SK-N-SH (cell line): ENCODE measurements around the gene OXT. TPM values are rescaled to one million over a fixed set of nuclear protein-coding genes. Genes with fewer than 3 reads are reported as not detected.

Experiments
- CTCF ChIA-PET: fragments of 300-600, 350-600 bp; formaldehyde crosslinking; extraction: SDS; loops from one replicate; lab custom pipeline; 2021; lab: Yijun Ruan, JAX
- POLR2A ChIA-PET: fragments of 350-600 bp; sonication (Branson Sonifier 250); formaldehyde crosslinking; extraction: SDS; loops from one replicate; lab custom pipeline; 2020; ENCODE audit warnings: antibody characterized with exemption, inconsistent platforms; lab: Yijun Ruan, JAX
- DNase-seq: peaks from one replicate; pipeline ENCODE4 v3.0.0; 2012
- H2AFZ ChIP-seq: fragments of 200-600 bp; sonication (generic); 2 replicates; pipeline ENCODE4 v1.8.1; 2016; ENCODE audit warnings: antibody characterized with exemption, mild to moderate bottlenecking, low read depth
- H3F3A ChIP-seq: fragments of 200-600 bp; sonication (generic); replicated peaks from 2 replicates; pipeline ENCODE3; 2016; ENCODE audit warnings: antibody characterized with exemption, mild to moderate bottlenecking; ENCODE audit not compliant: insufficient read depth
- H3K27ac ChIP-seq, 2 experiments: fragments of 200-500 bp in 1 of 2; fragments of 200-600 bp in 1 of 2; sonication (Bioruptor generic) in 1 of 2; sonication (generic), shearing (Covaris generic) in 1 of 2; 2 replicates each; pipeline versions ENCODE4 v1.5.1 to v1.6.1; 2014 to 2016; ENCODE audit warnings: low read depth in 2 of 2, inconsistent platforms in 1 of 2, low read length in 1 of 2, mild to moderate bottlenecking in 1 of 2, mixed read lengths in 1 of 2
- H3K27me3 ChIP-seq: fragments of 200-600 bp; sonication (generic), shearing (Covaris generic); 2 replicates; pipeline ENCODE4 v1.6.1; 2016; ENCODE audit warnings: mixed run types; ENCODE audit not compliant: insufficient read depth
- H3K36me3 ChIP-seq, 2 experiments: fragments of 200-500 bp in 1 of 2; fragments of 200-600 bp in 1 of 2; sonication (Bioruptor generic) in 1 of 2; sonication (generic) in 1 of 2; replicated peaks in 1 of 2; 2 replicates each; pipeline versions ENCODE3 to v1.5.1; 2014 to 2016; ENCODE audit warnings: low read length in 1 of 2, mild to moderate bottlenecking in 1 of 2; ENCODE audit not compliant: insufficient read depth in 2 of 2, control insufficient read depth in 1 of 2
- H3K4me1 ChIP-seq, 2 experiments: fragments of 200-500 bp in 1 of 2; fragments of 200-600 bp in 1 of 2; sonication (Bioruptor generic) in 1 of 2; sonication (generic), shearing (Covaris generic) in 1 of 2; 2 replicates each; pipeline versions ENCODE4 v1.5.1 to v1.6.1; 2014 to 2016; ENCODE audit warnings: low read depth in 1 of 2, low read length in 1 of 2, mixed run types in 1 of 2; ENCODE audit not compliant: insufficient read depth in 2 of 2, control insufficient read depth in 1 of 2
- H3K4me2 ChIP-seq: fragments of 200-600 bp; sonication (generic), shearing (Covaris generic); 2 replicates; pipeline ENCODE4 v1.6.1; 2017; ENCODE audit warnings: mixed run types
- H3K4me3 ChIP-seq, 2 experiments: fragments of 200-500 bp in 1 of 2; fragments of 200-600 bp in 1 of 2; sonication (Bioruptor generic) in 1 of 2; sonication (generic), shearing (Covaris generic) in 1 of 2; 2 replicates each; pipeline versions ENCODE4 v1.5.1 to v1.8.1; 2014 to 2016; ENCODE audit warnings: low read depth in 2 of 2, inconsistent platforms in 1 of 2, low read length in 1 of 2, mild to moderate bottlenecking in 1 of 2, mixed read lengths in 1 of 2, moderate library complexity in 1 of 2
- H3K79me2 ChIP-seq: fragments of 200-600 bp; sonication (generic); 2 replicates; pipeline ENCODE4 v1.8.1; 2017; ENCODE audit warnings: mild to moderate bottlenecking; ENCODE audit not compliant: insufficient read depth
- H3K9ac ChIP-seq: fragments of 200-600 bp; sonication (generic); 2 replicates; pipeline ENCODE4 v1.6.1; 2017; ENCODE audit warnings: mixed run types
- H3K9me2 ChIP-seq: fragments of 200-600 bp; sonication (generic); 2 replicates; pipeline ENCODE4 v1.6.1; 2017; ENCODE audit warnings: mixed run types
- H3K9me3 ChIP-seq: fragments of 200-600 bp; sonication (generic); 2 replicates; pipeline ENCODE4 v1.6.1; 2017; ENCODE audit warnings: mixed run types, mild to moderate bottlenecking, moderate library complexity
- H4K20me1 ChIP-seq: fragments of 200-600 bp; sonication (generic); 2 replicates; pipeline ENCODE4 v1.6.1; 2017; ENCODE audit warnings: mild to moderate bottlenecking, mixed run types; ENCODE audit not compliant: insufficient read depth
- ELF1 ChIP-seq: IDR thresholded peaks from 2 replicates; pipeline ENCODE4 v1.4.0; 2012
- EZH2phosphoT487 ChIP-seq: fragments of 200-600 bp; sonication (generic); IDR thresholded peaks from 2 replicates; pipeline ENCODE4 v1.6.1; 2017; ENCODE audit warnings: low read depth, mixed run types, mild to moderate bottlenecking, antibody characterized with exemption, moderate library complexity, borderline replicate concordance
- FOSL2 ChIP-seq: IDR thresholded peaks from 2 replicates; pipeline ENCODE4 v1.4.0; 2012; ENCODE audit warnings: low read depth, mild to moderate bottlenecking, moderate library complexity, borderline replicate concordance
- GABPA ChIP-seq: IDR thresholded peaks from 2 replicates; pipeline ENCODE4 v1.4.0; 2012; ENCODE audit warnings: low read depth, mild to moderate bottlenecking
- IRF3 ChIP-seq: fragments of 150-350 bp; IDR thresholded peaks from 2 replicates; pipeline ENCODE4 v1.6.1; 2016; ENCODE audit warnings: mild to moderate bottlenecking, low read depth, low read length
- MEF2A ChIP-seq: IDR thresholded peaks from 2 replicates; pipeline ENCODE4 v1.4.0; 2012; ENCODE audit warnings: low read depth, borderline replicate concordance
- MXI1 ChIP-seq: IDR thresholded peaks from 2 replicates; pipeline ENCODE4 v1.6.1; 2012; ENCODE audit warnings: mild to moderate bottlenecking, low read depth, low read length, improper control_type of control experiment
- NFIC ChIP-seq: IDR thresholded peaks from 2 replicates; pipeline ENCODE4 v1.4.0; 2012; ENCODE audit warnings: borderline replicate concordance
- PBX3 ChIP-seq: IDR thresholded peaks from 2 replicates; pipeline ENCODE4; 2012
- POLR2AphosphoS5 ChIP-seq: IDR thresholded peaks from 2 replicates; pipeline ENCODE4 v1.6.1; 2012; ENCODE audit warnings: low read depth, low read length
- REST ChIP-seq: IDR thresholded peaks from 2 replicates; pipeline ENCODE4 v1.6.1; 2012; ENCODE audit warnings: mild to moderate bottlenecking, low read depth, low read length, moderate library complexity
- RFX5 ChIP-seq: IDR thresholded peaks from 2 replicates; pipeline ENCODE4 v1.6.1; 2012; ENCODE audit warnings: mild to moderate bottlenecking, improper control_type of control experiment, low read length
- RXRA ChIP-seq: IDR thresholded peaks from 2 replicates; pipeline ENCODE4 v1.4.0; 2012; ENCODE audit warnings: low read depth, mild to moderate bottlenecking, borderline replicate concordance
- SMC3 ChIP-seq: IDR thresholded peaks from 2 replicates; pipeline ENCODE4 v1.6.1; 2012; ENCODE audit warnings: low read depth, low read length, improper control_type of control experiment
- YY1 ChIP-seq: IDR thresholded peaks from 2 replicates; pipeline ENCODE4 v1.4.0; 2012; ENCODE audit warnings: low read depth, mild to moderate bottlenecking
- WGBS: methylation state at CpG from one replicate; pipeline ENCODE4 v1.1.6; 2017; ENCODE audit warnings: low lambda C conversion rate; 5-methylcytosine and 5-hydroxymethylcytosine counted together
- polyA plus RNA-seq, 3 experiments: library from polyadenylated mRNA; depleted of rRNA; stranded (reverse); fragments of >200 nt; gene quantifications; 2 replicates each; pipeline ENCODE4 v1.2.3, GENCODE V29; 2012
- TF ChIP-seq, protein P1 (sequence below): IDR thresholded peaks from 2 replicates; pipeline ENCODE4 v1.4.0; 2012; ENCODE audit warnings: low read depth, borderline replicate concordance

OXT gene
- polyA plus RNA-seq, 1 of the 3 experiments (the other 2 are of a cell fraction): not detected

DNA sequence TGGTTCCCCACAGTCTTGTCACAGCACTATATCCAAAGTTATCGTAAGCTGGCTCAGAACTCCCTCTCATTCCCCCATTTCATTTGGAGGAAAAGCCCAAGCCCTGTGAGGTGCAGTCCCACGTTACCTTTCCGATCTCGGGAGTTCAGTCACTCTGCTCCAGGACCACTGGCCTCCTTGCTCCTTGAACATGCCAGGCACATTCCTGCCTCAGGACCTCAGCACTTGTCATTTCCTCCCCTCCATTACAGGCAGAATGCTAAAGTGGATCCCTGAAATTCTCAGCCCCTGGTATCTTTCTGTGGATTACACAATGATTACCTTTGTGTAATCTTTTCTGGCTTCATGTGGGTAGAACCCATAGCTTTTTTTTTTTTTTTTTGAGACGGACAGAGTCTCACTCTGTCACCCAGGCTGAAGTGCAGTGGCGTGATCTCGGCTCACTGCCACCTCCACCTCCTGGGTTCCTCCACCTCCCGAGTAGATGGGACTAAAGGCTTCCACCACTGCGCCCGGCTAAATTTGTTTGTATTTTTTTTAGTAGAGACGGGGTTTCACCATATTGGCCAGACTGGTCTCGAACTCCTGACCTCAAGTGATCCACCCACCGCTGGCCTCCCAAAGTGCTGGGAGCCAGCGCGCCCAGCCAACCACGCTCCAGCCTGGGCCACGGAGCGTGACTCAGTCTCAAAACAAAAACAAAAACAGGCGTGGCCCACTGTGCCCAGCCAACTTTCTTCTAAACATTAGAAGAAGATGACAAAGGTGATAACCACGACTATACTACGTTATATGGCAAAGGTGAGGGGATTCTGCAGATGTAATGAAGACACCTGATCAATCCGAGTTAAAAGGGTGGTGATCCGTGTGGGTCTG lies 4.0 kb upstream of the OXT start (continued):
- TF ChIP-seq POLR2AphosphoS5: no peak

DNA sequence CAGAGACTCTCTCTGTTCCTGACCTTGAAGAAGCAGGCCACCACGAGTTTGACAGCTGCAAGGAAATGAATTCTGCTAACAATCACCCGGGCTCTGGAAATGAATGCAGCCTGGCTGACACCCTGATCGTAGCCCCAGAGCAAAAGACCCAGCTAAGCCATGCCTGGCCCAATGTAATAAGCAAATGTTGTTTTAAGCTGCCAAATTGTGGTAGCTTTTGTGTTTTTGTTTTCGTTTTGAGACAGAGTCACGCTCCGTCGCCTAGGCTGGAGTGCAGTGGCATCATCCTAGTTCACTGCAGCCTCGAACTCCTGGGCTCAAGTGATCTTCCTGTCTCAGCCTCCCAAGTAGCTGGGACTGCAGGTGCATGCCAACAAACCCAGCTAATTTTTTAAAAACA lies 3.3 kb upstream of the OXT start:
- DNase-seq: no peak
- no peaks in the 10 kb centered on the region for H3K9me3 ChIP-seq
- CTCF ChIA-PET: interaction anchor here (0.6 to 3.8 kb wide), 3 partner anchors 15 to 427 kb away, joined by 3 to 18 read pairs (median 4); no protein-coding TSS in a partner anchor
- no peak overlapping the region for H3K4me2 ChIP-seq
- H3K36me3 ChIP-seq: no peaks in the 10 kb centered on the region
- H3K4me3 ChIP-seq: no peak overlapping the region
- H3K79me2 ChIP-seq: no peaks in the 10 kb centered on the region
- no peak overlapping the region for H2AFZ ChIP-seq
- POLR2A ChIA-PET: no interaction called here
- H4K20me1 ChIP-seq: no peaks in the 10 kb centered on the region
- H3K4me1 ChIP-seq: no peaks in the 10 kb centered on the region
- H3K27ac ChIP-seq: no peak overlapping the region
- H3K27me3 ChIP-seq: no peaks in the 10 kb centered on the region
- no peaks in the 10 kb centered on the region for H3F3A ChIP-seq
- H3K9me2 ChIP-seq: no peaks in the 10 kb centered on the region
- no peak overlapping the region for H3K9ac ChIP-seq
- WGBS: 75% methylated on average over 8 of the region's 8 CpGs
- TF ChIP-seq, protein P1, sequence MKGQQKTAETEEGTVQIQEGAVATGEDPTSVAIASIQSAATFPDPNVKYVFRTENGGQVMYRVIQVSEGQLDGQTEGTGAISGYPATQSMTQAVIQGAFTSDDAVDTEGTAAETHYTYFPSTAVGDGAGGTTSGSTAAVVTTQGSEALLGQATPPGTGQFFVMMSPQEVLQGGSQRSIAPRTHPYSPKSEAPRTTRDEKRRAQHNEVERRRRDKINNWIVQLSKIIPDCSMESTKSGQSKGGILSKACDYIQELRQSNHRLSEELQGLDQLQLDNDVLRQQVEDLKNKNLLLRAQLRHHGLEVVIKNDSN: no peak
- TF ChIP-seq ELF1: no peak
- TF ChIP-seq EZH2phosphoT487: no peak

- H3K27me3 ChIP-seq: no peaks in the 10 kb centered on the region
- no peak overlapping the region for H3K27ac ChIP-seq
- no peak overlapping the region for H2AFZ ChIP-seq
- H3K4me1 ChIP-seq: no peaks in the 10 kb centered on the region
- H3K36me3 ChIP-seq: no peaks in the 10 kb centered on the region
- CTCF ChIA-PET: interaction anchor here (1.4 to 3.8 kb wide), 2 partner anchors 16 to 426 kb away, joined by 4 to 18 read pairs; no protein-coding TSS in a partner anchor
- H3F3A ChIP-seq: no peaks in the 10 kb centered on the region
- H3K4me3 ChIP-seq: no peak overlapping the region
- no peaks in the 10 kb centered on the region for H3K9me3 ChIP-seq
- POLR2A ChIA-PET: no interaction called here
- H4K20me1 ChIP-seq: no peaks in the 10 kb centered on the region
- 87% methylated on average over 5 of the region's 8 CpGs for WGBS
- no peak overlapping the region for H3K4me2 ChIP-seq
- H3K79me2 ChIP-seq: no peaks in the 10 kb centered on the region
- H3K9ac ChIP-seq: no peak overlapping the region
- no peaks in the 10 kb centered on the region for H3K9me2 ChIP-seq
- DNase-seq: no peak
- TF ChIP-seq PBX3: no peak
- TF ChIP-seq MEF2A: no peak
- peak; percentile 92 for TF ChIP-seq REST
- TF ChIP-seq FOSL2: peak; percentile 62; the same call in 1 of the 2 replicates
- TF ChIP-seq GABPA: no peak
- TF ChIP-seq YY1: no peak
- no peak for TF ChIP-seq MXI1
- TF ChIP-seq NFIC: no peak
- TF ChIP-seq RXRA: 0 out of 2 replicates have a peak, but pooled peaks have one; percentile 10
- no peak for TF ChIP-seq RFX5
- TF ChIP-seq SMC3: no peak
- no peak for TF ChIP-seq IRF3
Measured at GRCh38 chr20:3068986-3069900, 2.2 kb upstream of the OXT start.
